Panc1 (cell line): ENCODE results near the gene ABCA1.

Source experiments
- POLR2AphosphoS5 ChIP-seq: IDR thresholded peaks from 2 replicates; pipeline ENCODE4 v1.6.1; 2012; ENCODE audit warnings: mild to moderate bottlenecking, low read depth, low read length, moderate library complexity
- TF ChIP-seq, protein P1 (sequence below): fragments of 450-650 bp; IDR thresholded peaks from 2 replicates; pipeline ENCODE4 v1.5.1; 2017; ENCODE audit warnings: mild to moderate bottlenecking
- TF ChIP-seq, protein P2 (sequence below), 2 experiments: IDR thresholded peaks; 2 replicates each; pipeline ENCODE4 v1.6.1; 2011 to 2012; ENCODE audit warnings: low read depth in 2 of 2, control low read depth in 1 of 2, low read length in 1 of 2, mild to moderate bottlenecking in 1 of 2, moderate library complexity in 1 of 2; ENCODE audit not compliant: insufficient read depth in 1 of 2

DNA sequence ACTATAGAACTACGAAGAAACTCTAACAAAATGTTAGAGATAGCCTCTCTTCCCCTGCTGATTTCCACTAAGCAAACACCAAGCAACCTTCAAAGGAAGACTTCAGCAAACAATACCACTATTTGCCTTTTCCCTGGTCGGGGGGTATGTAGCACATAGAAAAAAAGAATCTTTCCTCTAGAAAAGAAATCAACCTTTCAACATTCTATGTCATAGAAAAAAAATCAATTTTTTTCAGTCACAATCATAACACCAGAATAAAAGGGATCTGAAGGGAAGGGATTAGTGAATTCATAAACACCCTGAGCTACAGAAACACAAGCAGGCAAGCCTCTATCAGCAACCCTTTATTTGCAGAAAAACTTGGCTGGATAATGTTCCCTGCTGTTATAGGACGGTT lies 15.3 kb downstream of the ABCA1 start:
- TF ChIP-seq, protein P1, sequence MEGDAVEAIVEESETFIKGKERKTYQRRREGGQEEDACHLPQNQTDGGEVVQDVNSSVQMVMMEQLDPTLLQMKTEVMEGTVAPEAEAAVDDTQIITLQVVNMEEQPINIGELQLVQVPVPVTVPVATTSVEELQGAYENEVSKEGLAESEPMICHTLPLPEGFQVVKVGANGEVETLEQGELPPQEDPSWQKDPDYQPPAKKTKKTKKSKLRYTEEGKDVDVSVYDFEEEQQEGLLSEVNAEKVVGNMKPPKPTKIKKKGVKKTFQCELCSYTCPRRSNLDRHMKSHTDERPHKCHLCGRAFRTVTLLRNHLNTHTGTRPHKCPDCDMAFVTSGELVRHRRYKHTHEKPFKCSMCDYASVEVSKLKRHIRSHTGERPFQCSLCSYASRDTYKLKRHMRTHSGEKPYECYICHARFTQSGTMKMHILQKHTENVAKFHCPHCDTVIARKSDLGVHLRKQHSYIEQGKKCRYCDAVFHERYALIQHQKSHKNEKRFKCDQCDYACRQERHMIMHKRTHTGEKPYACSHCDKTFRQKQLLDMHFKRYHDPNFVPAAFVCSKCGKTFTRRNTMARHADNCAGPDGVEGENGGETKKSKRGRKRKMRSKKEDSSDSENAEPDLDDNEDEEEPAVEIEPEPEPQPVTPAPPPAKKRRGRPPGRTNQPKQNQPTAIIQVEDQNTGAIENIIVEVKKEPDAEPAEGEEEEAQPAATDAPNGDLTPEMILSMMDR: no peak
- no peak for TF ChIP-seq POLR2AphosphoS5
- TF ChIP-seq, protein P2, sequence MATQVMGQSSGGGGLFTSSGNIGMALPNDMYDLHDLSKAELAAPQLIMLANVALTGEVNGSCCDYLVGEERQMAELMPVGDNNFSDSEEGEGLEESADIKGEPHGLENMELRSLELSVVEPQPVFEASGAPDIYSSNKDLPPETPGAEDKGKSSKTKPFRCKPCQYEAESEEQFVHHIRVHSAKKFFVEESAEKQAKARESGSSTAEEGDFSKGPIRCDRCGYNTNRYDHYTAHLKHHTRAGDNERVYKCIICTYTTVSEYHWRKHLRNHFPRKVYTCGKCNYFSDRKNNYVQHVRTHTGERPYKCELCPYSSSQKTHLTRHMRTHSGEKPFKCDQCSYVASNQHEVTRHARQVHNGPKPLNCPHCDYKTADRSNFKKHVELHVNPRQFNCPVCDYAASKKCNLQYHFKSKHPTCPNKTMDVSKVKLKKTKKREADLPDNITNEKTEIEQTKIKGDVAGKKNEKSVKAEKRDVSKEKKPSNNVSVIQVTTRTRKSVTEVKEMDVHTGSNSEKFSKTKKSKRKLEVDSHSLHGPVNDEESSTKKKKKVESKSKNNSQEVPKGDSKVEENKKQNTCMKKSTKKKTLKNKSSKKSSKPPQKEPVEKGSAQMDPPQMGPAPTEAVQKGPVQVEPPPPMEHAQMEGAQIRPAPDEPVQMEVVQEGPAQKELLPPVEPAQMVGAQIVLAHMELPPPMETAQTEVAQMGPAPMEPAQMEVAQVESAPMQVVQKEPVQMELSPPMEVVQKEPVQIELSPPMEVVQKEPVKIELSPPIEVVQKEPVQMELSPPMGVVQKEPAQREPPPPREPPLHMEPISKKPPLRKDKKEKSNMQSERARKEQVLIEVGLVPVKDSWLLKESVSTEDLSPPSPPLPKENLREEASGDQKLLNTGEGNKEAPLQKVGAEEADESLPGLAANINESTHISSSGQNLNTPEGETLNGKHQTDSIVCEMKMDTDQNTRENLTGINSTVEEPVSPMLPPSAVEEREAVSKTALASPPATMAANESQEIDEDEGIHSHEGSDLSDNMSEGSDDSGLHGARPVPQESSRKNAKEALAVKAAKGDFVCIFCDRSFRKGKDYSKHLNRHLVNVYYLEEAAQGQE (IDR thresholded peaks at IDR 0.05; ENCODE audit: insufficient read depth in 1 of 2, low read depth in 2 of 2, low read length in 1 of 2): no peak
